Brain pericyte (primary cell): ENCODE measurements around the gene AKAP9.
"Not testable (repeated sequence)": the region's sequence is repeated elsewhere in the genome, so short reads cannot be mapped to it uniquely, and the experiment has no call there.

Experiments used
- DNase-seq: peaks from one replicate; pipeline ENCODE4 v3.0.0-alpha.2; 2012; ENCODE audit warnings: low read depth, low spot score

AKAP9 gene

DNA sequence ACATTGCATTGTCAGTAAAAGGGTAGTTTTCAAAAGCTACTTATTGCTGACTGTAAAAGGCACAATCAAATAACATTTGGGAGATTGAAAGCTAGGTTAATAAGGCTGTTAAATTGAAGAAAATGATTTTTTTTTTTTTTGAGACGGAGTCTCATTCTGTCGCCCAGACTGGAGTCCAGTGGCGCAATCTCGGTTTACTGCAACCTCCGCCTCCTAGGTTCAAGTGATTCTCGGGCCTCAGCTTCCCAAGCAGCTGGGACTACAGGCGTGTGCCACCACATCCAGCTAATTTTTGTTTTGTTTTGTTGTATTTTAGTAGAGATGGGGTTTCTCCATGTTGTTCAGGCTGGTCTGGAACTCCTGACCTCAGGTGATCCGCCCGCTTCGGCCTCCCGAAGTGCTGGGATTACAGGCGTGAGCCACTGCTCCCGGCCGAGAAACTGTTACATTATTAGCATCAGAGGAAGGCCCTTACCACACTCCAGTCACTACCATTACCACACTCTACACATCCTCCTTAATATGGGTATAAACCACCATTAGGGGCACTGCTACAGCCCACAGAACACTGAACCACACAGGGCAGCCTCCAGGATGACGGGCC lies 192.6 kb downstream of the AKAP9 start:
- DNase-seq, result peak; percentile 17

DNA sequence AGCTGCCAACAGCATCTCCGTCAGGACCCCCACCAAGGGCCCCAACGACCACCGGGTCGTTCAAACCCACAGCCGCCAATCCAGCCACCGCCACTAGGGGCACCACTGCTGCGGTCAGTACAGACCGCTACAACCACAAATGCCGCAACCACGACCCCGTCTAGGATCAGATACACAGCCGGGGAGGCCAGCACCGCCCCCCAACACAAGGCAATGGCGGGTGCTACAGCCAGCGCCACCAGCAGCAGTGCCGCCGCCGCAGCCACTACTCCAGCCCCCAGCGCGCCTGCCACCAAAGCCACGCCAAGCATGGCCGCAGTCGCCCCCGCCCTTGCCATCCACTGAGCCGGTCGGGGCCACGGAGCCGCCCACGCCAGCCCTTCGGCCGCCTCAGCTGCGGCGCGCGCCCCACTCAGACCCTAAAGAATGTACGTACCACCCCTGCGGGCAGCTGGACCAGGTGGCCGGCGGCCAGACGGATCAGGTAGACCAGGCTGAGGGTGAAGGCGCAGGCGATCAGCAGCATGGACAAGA lies 193.1 kb downstream of the AKAP9 start:
- no peak for DNase-seq

- DNase-seq, result peak; percentile 93
Observed at GRCh38 chr7:92134271-92135051, 193.8 kb downstream of the AKAP9 start, which contains the start of gene CYP51A1. TSS of gene CYP51A1 (minus strand) at chr7:92134477. CDS start at chr7:92134364, 113 bp downstream.

- no peak for DNase-seq
Observed at GRCh38 chr7:92135052-92135889, 194.6 kb downstream of the AKAP9 start.

- DNase-seq, result no peak
Observed at GRCh38 chr7:92137557-92137956, 196.9 kb downstream of the AKAP9 start.

- DNase-seq, result no peak
Observed at GRCh38 chr7:92141161-92141560, 200.5 kb downstream of the AKAP9 start.

GRCh38 chr7:92142791-92143190 lies 202.1 kb downstream of the AKAP9 start:
- DNase-seq, result not testable (repeated sequence)

DNA sequence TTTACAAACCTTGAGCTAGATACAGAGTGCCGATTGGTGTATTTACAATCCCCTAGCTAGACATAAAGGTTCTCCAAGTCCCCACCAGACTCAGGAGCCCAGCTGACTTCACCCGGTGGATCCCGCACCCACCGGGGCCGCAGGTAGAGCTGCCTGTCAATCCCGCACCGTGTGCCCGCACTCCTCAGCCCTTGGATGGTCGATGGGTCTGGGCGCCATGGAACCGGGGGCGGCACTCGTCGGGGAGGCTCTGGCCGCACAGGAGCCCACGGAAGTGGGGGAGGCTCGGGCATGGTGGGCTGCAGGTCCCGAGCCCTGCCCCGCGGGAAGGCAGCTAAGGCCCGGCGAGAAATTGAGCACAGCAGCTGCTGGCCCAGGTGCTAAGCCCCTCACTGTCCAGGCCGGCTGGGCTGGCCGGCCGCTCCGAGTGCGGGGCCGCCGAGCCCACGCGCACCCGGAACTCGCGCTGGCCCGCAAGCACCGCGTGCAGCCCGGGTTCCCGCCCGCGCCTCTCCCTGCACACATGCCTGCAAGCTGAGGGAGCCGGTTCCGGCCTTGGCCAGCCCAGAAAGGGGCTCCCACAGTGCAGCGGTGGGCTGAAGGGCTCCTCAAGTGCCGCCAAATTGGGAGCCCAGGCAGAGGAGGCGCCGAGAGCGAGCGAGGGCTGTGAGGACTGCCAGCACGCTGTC lies 202.7 kb downstream of the AKAP9 start:
- not testable (repeated sequence) for DNase-seq

DNA sequence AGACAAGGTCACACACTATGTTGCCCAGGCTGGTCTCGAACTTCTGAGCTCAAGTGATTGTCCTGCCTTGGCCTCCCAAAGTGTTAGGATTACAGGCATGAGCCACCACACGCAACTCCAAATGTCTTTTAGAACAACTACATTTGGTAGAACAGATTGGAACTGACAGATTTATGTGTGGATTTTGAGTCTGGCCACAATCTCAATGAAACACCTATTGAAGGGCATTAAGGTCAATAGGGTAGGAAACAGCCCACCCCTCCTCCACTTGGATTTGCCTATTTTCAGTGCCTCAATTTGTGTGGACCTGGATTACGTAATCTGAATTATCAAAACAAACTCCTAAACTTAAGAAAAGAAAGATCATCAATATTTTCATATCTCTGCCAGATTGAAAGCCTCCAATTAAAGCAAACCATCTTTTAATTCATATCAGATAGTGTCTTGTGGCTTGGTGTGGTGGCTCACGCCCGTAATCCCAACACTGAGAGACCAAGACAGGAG lies 209.1 kb downstream of the AKAP9 start:
- no peak for DNase-seq

DNA sequence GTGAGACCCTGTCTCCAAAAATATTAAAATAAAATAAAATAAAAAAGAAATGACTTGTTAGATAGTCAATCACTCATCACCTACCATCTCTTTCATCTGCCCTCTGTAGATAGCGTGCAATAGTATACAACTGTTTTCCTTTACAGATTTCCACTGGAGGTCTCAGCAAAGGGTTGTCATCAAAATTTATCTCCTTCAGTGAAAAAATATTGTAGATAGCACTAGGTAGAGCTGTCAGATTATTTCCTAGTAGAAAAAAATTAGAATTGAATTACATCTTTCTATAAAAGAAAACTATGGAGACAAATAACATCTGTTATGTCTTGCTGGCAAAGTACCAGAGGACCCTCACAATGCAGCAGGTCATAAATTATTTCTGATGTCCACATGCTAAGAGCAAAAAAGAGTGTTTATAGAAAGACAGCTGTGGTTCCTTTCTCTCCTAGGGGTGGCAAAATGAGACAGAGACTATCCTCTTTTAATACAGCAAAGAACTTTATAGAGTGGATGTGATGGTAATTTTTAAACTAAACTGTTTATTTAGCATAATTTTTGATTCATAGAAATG lies 209.9 kb downstream of the AKAP9 start:
- no peak for DNase-seq

DNA sequence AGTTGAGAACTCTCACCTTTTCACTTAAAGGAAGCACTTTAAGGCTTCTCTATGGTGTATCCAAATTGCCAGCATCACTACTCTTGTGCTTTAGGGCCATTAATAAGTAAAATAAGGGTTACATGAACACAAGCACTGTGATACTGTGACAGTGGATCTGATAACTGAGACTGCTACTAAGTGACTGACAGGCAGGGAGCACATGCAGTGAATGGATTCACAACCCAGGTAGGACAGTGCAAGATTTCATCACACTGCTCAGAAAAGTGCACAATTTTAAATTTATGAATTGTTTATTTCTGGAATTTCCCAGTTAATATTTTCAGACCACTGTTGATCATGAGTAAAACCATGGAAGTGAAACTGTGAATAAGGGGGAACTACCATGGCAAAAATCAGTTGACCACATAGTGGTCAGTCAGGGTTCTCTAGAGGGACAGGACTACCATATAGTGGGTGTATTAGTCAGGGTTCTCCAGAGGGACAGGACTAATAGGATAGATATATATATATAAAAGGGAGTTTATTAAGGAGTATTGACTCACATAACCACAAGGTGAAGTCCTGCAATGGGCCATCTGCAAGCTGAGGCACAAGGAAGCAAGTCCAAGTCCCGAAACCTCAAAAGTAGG lies 214.6 kb downstream of the AKAP9 start:
- DNase-seq, result no peak

DNA sequence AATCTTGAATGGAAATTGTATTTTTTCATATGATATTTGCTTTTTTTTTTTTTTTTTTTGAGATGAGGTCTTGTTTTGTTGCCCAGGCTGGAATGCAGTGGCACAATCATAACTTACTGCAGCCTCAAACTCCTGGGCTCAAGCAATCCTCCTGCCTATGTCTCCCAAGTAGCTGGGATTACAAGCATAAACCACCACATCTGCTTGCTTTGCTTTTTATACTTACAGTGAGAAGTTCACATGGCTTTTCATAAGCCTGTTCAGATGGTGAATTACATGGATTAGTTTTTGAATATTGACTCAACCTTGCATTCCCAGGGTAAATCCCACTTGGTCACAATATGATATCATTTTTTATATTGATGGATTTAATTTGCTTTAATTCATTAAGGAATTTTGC lies 216.3 kb downstream of the AKAP9 start:
- no peak for DNase-seq

- DNase-seq, result no peak
Observed at GRCh38 chr7:92158660-92159575, 218.3 kb downstream of the AKAP9 start.
